Liver (tissue), 3 donors: ENCODE measurements around the gene ZNRF3.

Experiments used
- EGR1 ChIP-seq, 2 donors: IDR thresholded peaks; 2 replicates each; pipeline ENCODE4 v1.6.1; 2016 to 2018; ENCODE audit warnings: antibody characterized with exemption in 2 of 2, low read depth in 2 of 2
- GABPA ChIP-seq, 2 donors: IDR thresholded peaks in 1 of 2; conservative IDR thresholded peaks in 1 of 2; 2 replicates each; pipeline ENCODE4 v1.6.1; 2016; ENCODE audit warnings: antibody characterized with exemption in 2 of 2, mild to moderate bottlenecking in 1 of 2, moderate library complexity in 1 of 2
- HNF4A ChIP-seq, 2 donors: conservative IDR thresholded peaks; 2 replicates each; pipeline ENCODE4 v1.6.1; 2016; ENCODE audit warnings: antibody characterized with exemption in 2 of 2, mild to moderate bottlenecking in 2 of 2
- JUND ChIP-seq, 2 donors: IDR thresholded peaks; 2 replicates each; pipeline ENCODE4 v1.6.1; 2016; ENCODE audit warnings: antibody characterized with exemption in 2 of 2
- MAX ChIP-seq: IDR thresholded peaks from 2 replicates; pipeline ENCODE4 v1.6.1; 2016; ENCODE audit warnings: antibody characterized with exemption
- NR2F2 ChIP-seq: IDR thresholded peaks from 2 replicates; pipeline ENCODE4 v1.6.1; 2016; ENCODE audit warnings: antibody characterized with exemption
- RAD21 ChIP-seq, 2 donors: IDR thresholded peaks; 2 replicates each; pipeline ENCODE4 v1.6.1; 2016; ENCODE audit warnings: antibody characterized with exemption in 2 of 2, mild to moderate bottlenecking in 2 of 2
- REST ChIP-seq: IDR thresholded peaks from 2 replicates; pipeline ENCODE4 v1.6.1; 2016; ENCODE audit warnings: antibody characterized with exemption, mild to moderate bottlenecking
- SP1 ChIP-seq: IDR thresholded peaks from 2 replicates; pipeline ENCODE4 v1.6.1; 2018; ENCODE audit warnings: antibody characterized with exemption, mild to moderate bottlenecking
- TAF1 ChIP-seq: conservative IDR thresholded peaks from 2 replicates; pipeline ENCODE4 v1.6.1; 2016; ENCODE audit warnings: antibody characterized with exemption, mild to moderate bottlenecking
- YY1 ChIP-seq: IDR thresholded peaks from 2 replicates; pipeline ENCODE4 v1.6.1; 2016; ENCODE audit warnings: antibody characterized with exemption, mild to moderate bottlenecking
- TF ChIP-seq, protein P1 (sequence below): fragments of 150-350 bp; IDR thresholded peaks from 2 replicates; pipeline ENCODE4 v1.5.1; 2017; ENCODE audit warnings: improper control_type of control experiment, low read depth, low read length; ENCODE audit not compliant: missing input control
- TF ChIP-seq, protein P2 (sequence below): IDR thresholded peaks from 2 replicates; pipeline ENCODE4 v1.6.1; 2016; ENCODE audit warnings: antibody characterized with exemption
- TF ChIP-seq, protein P3 (sequence below): IDR thresholded peaks from 2 replicates; pipeline ENCODE4 v1.6.1; 2016; ENCODE audit warnings: antibody characterized with exemption
- donor health status: healthy.
- donor health status: healthy.

- TF ChIP-seq, protein P1, sequence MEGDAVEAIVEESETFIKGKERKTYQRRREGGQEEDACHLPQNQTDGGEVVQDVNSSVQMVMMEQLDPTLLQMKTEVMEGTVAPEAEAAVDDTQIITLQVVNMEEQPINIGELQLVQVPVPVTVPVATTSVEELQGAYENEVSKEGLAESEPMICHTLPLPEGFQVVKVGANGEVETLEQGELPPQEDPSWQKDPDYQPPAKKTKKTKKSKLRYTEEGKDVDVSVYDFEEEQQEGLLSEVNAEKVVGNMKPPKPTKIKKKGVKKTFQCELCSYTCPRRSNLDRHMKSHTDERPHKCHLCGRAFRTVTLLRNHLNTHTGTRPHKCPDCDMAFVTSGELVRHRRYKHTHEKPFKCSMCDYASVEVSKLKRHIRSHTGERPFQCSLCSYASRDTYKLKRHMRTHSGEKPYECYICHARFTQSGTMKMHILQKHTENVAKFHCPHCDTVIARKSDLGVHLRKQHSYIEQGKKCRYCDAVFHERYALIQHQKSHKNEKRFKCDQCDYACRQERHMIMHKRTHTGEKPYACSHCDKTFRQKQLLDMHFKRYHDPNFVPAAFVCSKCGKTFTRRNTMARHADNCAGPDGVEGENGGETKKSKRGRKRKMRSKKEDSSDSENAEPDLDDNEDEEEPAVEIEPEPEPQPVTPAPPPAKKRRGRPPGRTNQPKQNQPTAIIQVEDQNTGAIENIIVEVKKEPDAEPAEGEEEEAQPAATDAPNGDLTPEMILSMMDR, result no peak
- TF ChIP-seq HNF4A (conservative IDR thresholded peaks at IDR 0.05), result no peak
- TF ChIP-seq RAD21 (IDR thresholded peaks at IDR 0.05), result no peak
- no peak for TF ChIP-seq NR2F2
- TF ChIP-seq MAX, result no peak
- no peak for TF ChIP-seq TAF1
- TF ChIP-seq GABPA (IDR thresholded peaks at IDR 0.05 in 1 of 2, conservative IDR thresholded peaks at IDR 0.05 in 1 of 2), result no peak
- no peak for TF ChIP-seq SP1
- TF ChIP-seq REST, result no peak
- no peak for TF ChIP-seq YY1
- TF ChIP-seq, protein P2, sequence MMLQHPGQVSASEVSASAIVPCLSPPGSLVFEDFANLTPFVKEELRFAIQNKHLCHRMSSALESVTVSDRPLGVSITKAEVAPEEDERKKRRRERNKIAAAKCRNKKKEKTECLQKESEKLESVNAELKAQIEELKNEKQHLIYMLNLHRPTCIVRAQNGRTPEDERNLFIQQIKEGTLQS, result no peak
- TF ChIP-seq, protein P3, sequence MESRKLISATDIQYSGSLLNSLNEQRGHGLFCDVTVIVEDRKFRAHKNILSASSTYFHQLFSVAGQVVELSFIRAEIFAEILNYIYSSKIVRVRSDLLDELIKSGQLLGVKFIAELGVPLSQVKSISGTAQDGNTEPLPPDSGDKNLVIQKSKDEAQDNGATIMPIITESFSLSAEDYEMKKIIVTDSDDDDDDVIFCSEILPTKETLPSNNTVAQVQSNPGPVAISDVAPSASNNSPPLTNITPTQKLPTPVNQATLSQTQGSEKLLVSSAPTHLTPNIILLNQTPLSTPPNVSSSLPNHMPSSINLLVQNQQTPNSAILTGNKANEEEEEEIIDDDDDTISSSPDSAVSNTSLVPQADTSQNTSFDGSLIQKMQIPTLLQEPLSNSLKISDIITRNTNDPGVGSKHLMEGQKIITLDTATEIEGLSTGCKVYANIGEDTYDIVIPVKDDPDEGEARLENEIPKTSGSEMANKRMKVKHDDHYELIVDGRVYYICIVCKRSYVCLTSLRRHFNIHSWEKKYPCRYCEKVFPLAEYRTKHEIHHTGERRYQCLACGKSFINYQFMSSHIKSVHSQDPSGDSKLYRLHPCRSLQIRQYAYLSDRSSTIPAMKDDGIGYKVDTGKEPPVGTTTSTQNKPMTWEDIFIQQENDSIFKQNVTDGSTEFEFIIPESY, result no peak
- TF ChIP-seq EGR1 (IDR thresholded peaks at IDR 0.05; ENCODE audit: low read depth in 2 of 2), result no peak
- no peak for TF ChIP-seq JUND (IDR thresholded peaks at IDR 0.05)
These were observed 105.1 kb downstream of the ZNRF3 start for GRCh38 chr22:28988457-28988856.
